Thymus (tissue), 11 donors: Measurements from ENCODE around the gene IGFBP7. TPM values are rescaled to one million over a fixed set of nuclear protein-coding genes. Genes with fewer than 3 reads are reported as not detected.

Source experiments
- DNase-seq, 9 donors: peaks; one replicate each; pipeline ENCODE4 v3.0.0-alpha.2; 2013; ENCODE audit warnings: low spot score in 9 of 9, low read depth in 6 of 9, missing footprints in 1 of 9
- H3K27ac ChIP-seq, 2 donors: one replicate each; pipeline ENCODE4 v1.5.1; 2013; ENCODE audit warnings: control low read depth in 1 of 2, low read depth in 1 of 2, low read length in 1 of 2, mild to moderate bottlenecking in 1 of 2, moderate library complexity in 1 of 2
- H3K27me3 ChIP-seq, 2 donors: one replicate each; pipeline ENCODE4 v1.5.1; 2013; ENCODE audit warnings: low read length in 1 of 2; ENCODE audit not compliant: control insufficient read depth in 2 of 2, insufficient read depth in 1 of 2
- H3K36me3 ChIP-seq, 2 donors: one replicate each; pipeline ENCODE4 v1.5.1; 2013; ENCODE audit warnings: low read length in 1 of 2, mild to moderate bottlenecking in 1 of 2, moderate library complexity in 1 of 2; ENCODE audit not compliant: control insufficient read depth in 2 of 2, insufficient read depth in 2 of 2
- H3K4me1 ChIP-seq, 2 donors: one replicate each; pipeline ENCODE4 v1.5.1; 2013; ENCODE audit warnings: low read length in 2 of 2; ENCODE audit not compliant: control insufficient read depth in 2 of 2, insufficient read depth in 2 of 2
- H3K4me3 ChIP-seq, 2 donors: one replicate each; pipeline ENCODE4 v1.5.1; 2013; ENCODE audit warnings: low read length in 2 of 2, control low read depth in 1 of 2, mild to moderate bottlenecking in 1 of 2
- H3K9me3 ChIP-seq, 2 donors: one replicate each; pipeline ENCODE4 v1.5.1; 2013; ENCODE audit warnings: low read length in 1 of 2, mild to moderate bottlenecking in 1 of 2; ENCODE audit not compliant: control insufficient read depth in 2 of 2, insufficient read depth in 1 of 2
- WGBS: extraction: QIAGEN DNeasy Blood & Tissue Kit; methylation state at CpG from one replicate; pipeline ENCODE4 v1.1.7; 2013; 5-methylcytosine and 5-hydroxymethylcytosine counted together
- polyA plus RNA-seq: library from polyadenylated mRNA; stranded (reverse); fragments of 200-250 nt; gene quantifications from one replicate; pipeline ENCODE4 v1.2.3, GENCODE V29; 2013
- total RNA-seq: library from RNA; stranded (reverse); fragments of 120-200 nt; gene quantifications from one replicate; pipeline ENCODE4 v1.2.4, GENCODE V29; 2013
- donor health status: healthy.

Gene IGFBP7
- total and polyA plus RNA-seq, 2 donors = 54.1 to 301 TPM

- Histone ChIP-seq H3K36me3 (no peaks in the 10 kb centered on the region), H3K27ac (no peak overlapping the region), H3K9me3 (no peaks in the 10 kb centered on the region), H3K4me3 (no peak overlapping the region), H3K4me1 (peaks cover 10 to 24% of the 10 kb centered on the region in 2 donors), H3K27me3 (no peaks in the 10 kb centered on the region)
- WGBS = 97% methylated on average over 2 of the region's 2 CpGs
- no peak for DNase-seq
Measured at GRCh38 chr4:57095245-57095644, 14.9 kb downstream of the IGFBP7 start.

GRCh38 chr4:57094832-57095223 lies 15.4 kb downstream of the IGFBP7 start:
- H3K27me3 ChIP-seq = no peaks in the 10 kb centered on the region
- H3K4me1 ChIP-seq = peaks cover 10 to 23% of the 10 kb centered on the region in 2 donors
- DNase-seq = no peak
- H3K36me3 ChIP-seq = no peaks in the 10 kb centered on the region
- 97% methylated on average over 3 of the region's 3 CpGs for WGBS
- no peak overlapping the region for H3K4me3 ChIP-seq
- no peaks in the 10 kb centered on the region for H3K9me3 ChIP-seq
- H3K27ac ChIP-seq = no peak overlapping the region

- peaks cover 8 to 16% of the 10 kb centered on the region in 2 donors for H3K4me1 ChIP-seq
- DNase-seq = no peak
- no peak overlapping the region for H3K4me3 ChIP-seq
- no peaks in the 10 kb centered on the region for H3K9me3 ChIP-seq
- WGBS = 94% methylated on average over 6 of the region's 6 CpGs
- no peaks in the 10 kb centered on the region for H3K27me3 ChIP-seq
- H3K27ac ChIP-seq = no peak overlapping the region
- H3K36me3 ChIP-seq = no peaks in the 10 kb centered on the region
Measured at GRCh38 chr4:57093845-57094831, 16.0 kb downstream of the IGFBP7 start.

- 90% methylated on average over 3 of the region's 3 CpGs for WGBS
- Histone ChIP-seq H3K4me1 (no peaks in the 10 kb centered on the region), H3K36me3 (no peaks in the 10 kb centered on the region), H3K9me3 (no peaks in the 10 kb centered on the region), H3K27me3 (no peaks in the 10 kb centered on the region), H3K4me3 (no peak overlapping the region), H3K27ac (no peak overlapping the region)
- DNase-seq = no peak
Measured at GRCh38 chr4:57091657-57092162, 18.5 kb downstream of the IGFBP7 start.

GRCh38 chr4:57090079-57090478 lies 20.1 kb downstream of the IGFBP7 start:
- no peak overlapping the region for H3K27ac ChIP-seq
- H3K9me3 ChIP-seq = no peaks in the 10 kb centered on the region
- H3K4me1 ChIP-seq = no peaks in the 10 kb centered on the region
- H3K4me3 ChIP-seq = no peak overlapping the region
- 81% methylated on average over 3 of the region's 3 CpGs for WGBS
- no peak for DNase-seq
- no peaks in the 10 kb centered on the region for H3K27me3 ChIP-seq
- H3K36me3 ChIP-seq = no peaks in the 10 kb centered on the region

- no peak overlapping the region for H3K4me3 ChIP-seq
- no peaks in the 10 kb centered on the region for H3K9me3 ChIP-seq
- H3K36me3 ChIP-seq = no peaks in the 10 kb centered on the region
- WGBS = 98% methylated on average over 2 of the region's 2 CpGs
- H3K27ac ChIP-seq = no peak overlapping the region
- DNase-seq = no peak
- H3K27me3 ChIP-seq = no peaks in the 10 kb centered on the region
- H3K4me1 ChIP-seq = no peaks in the 10 kb centered on the region
Measured at GRCh38 chr4:57089549-57089948, 20.6 kb downstream of the IGFBP7 start.

- H3K4me1 ChIP-seq = no peaks in the 10 kb centered on the region
- no peak for DNase-seq
- no peaks in the 10 kb centered on the region for H3K27me3 ChIP-seq
- no peaks in the 10 kb centered on the region for H3K9me3 ChIP-seq
- H3K27ac ChIP-seq = peak overlapping the region in 1 of 2 donors; percentile 26
- H3K36me3 ChIP-seq = no peaks in the 10 kb centered on the region
- no peak overlapping the region for H3K4me3 ChIP-seq
- 69% methylated on average over 4 of the region's 4 CpGs for WGBS
Measured at GRCh38 chr4:57086031-57086723, 24.0 kb downstream of the IGFBP7 start.

GRCh38 chr4:57085278-57085677 lies 24.9 kb downstream of the IGFBP7 start:
- Histone ChIP-seq H3K4me1 (peaks cover 0 to 3% of the 10 kb centered on the region in 2 donors), H3K27ac (no peak overlapping the region), H3K27me3 (no peaks in the 10 kb centered on the region), H3K4me3 (no peak overlapping the region), H3K36me3 (no peaks in the 10 kb centered on the region), H3K9me3 (no peaks in the 10 kb centered on the region)
- DNase-seq = no peak
- 81% methylated on average over 4 of the region's 4 CpGs for WGBS

- no peak for DNase-seq
- WGBS = 88% methylated on average over 2 of the region's 2 CpGs
Measured at GRCh38 chr4:57084360-57084759, 25.8 kb downstream of the IGFBP7 start.

More at GRCh38 chr4:57084360-57084759, 25.8 kb downstream of the IGFBP7 start:
- Histone ChIP-seq H3K27ac (no peak overlapping the region), H3K27me3 (no peaks in the 10 kb centered on the region), H3K4me1 (peaks cover 0 to 3% of the 10 kb centered on the region in 2 donors), H3K9me3 (no peaks in the 10 kb centered on the region), H3K4me3 (no peak overlapping the region), H3K36me3 (no peaks in the 10 kb centered on the region)
